Cortex of kidney (tissue), 1 donor: Measurements from ENCODE around the gene BRSK1.

Experiments used
- DNase-seq: peaks from one replicate; lab custom pipeline; 2025; lab: John Stamatoyannopoulos, UW

BRSK1 gene

GRCh38 chr19:55283548-55284377 is at the start of gene BRSK1:
Gene BRSK1, plus strand, starts transcription at chr19:55283997. Its CDS starts 446 bp downstream, at chr19:55284443.
- no peak for DNase-seq

GRCh38 chr19:55238030-55238429 is 45.8 kb upstream of the BRSK1 start:
- DNase-seq = no peak

- no peak for DNase-seq
Measured at GRCh38 chr19:55239004-55239403, 44.8 kb upstream of the BRSK1 start.

DNA sequence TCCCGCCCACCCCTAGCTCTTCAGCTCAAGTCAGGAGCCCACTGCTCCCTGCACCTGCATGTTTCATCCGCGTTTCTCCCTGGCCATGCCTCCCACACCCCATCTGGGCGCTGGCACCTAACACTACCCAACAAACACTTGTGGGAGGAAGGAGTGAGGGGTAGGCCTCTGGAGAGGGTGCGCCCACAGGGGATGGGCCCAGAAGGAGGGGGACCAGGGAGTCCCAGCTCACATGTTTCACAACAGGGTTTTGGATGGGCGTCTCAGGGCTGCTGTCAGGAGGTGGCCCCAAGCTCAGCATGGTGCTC is 43.1 kb upstream of the BRSK1 start:
- no peak for DNase-seq

DNA sequence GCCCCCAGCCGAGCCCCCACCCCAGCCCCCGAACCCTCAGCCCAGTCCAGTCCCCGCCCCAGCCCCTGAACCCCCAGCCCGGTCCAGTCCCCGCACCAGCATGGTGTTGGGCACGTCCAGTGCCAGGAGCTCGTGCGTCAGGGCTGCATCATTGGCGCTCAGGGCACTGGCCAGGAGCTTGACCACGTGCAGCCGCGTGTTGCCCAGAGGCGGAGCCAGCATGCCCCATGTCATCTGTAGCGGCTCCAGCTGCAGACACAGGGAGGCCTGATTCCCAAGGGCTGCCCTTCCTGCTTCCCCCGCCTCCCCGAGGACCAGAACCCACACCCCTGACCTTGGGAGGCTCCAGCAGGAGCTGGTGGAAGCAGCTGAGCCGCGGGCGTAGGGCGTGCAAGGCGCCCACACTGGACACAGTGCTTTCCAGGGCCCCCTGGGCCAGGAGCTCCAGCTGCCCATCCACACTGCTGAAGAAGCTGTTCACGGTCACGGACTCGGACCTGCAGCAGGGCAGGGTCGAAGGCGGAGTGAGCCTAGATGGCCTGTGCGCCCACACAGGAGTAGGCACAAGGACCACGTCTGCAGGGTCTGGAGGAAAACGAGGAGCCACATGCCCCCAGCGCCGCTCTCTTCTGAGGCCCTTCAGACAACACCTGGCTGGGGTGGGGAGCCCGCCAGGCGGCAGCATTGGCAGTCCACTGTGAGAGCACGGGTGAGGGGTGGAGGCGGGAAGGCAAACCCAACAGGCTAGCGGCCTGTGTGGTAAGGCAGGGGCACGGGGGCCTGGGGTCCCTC is 42.5 kb upstream of the BRSK1 start:
- DNase-seq = no peak

- no peak for DNase-seq
Measured at GRCh38 chr19:55241935-55242464, 41.8 kb upstream of the BRSK1 start.

GRCh38 chr19:55242517-55242916 is 41.3 kb upstream of the BRSK1 start:
- DNase-seq = no peak

DNA sequence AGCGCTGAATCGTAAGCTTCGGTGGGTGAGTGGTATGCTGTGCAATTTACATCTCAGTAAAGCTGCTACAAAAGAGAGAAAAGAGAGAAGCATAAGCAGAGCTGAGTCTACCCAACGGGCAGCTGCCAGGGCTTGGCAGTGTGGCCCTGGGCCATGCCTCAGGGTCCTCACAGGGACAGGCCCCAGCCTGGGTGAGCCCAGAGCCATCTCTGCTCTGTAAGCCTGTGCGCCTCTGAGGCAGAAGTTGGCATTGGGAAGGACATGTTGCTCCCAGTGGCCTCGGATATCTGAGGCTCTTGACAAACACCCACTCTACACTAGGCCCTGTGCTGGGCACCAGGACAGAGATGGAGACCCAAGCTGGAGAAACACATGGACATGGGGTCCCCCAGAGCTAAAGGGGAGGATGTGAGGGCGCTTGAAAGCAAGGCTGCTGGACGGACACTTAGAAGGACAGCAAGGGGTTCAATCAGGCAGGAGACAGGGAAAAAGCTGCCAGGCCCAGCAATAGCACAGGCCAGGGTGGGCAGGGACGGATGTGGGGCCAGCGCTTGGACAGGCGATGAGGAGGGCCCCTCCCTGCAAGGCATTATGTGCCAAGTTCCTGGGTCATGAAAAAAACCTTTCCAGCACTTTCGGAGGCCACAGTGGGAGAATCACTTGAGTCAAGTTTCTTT is 39.7 kb upstream of the BRSK1 start:
- no peak for DNase-seq

- DNase-seq = no peak
Measured at GRCh38 chr19:55245236-55245904, 38.4 kb upstream of the BRSK1 start.

- no peak for DNase-seq
Measured at GRCh38 chr19:55246462-55247451, 37.0 kb upstream of the BRSK1 start.

DNA sequence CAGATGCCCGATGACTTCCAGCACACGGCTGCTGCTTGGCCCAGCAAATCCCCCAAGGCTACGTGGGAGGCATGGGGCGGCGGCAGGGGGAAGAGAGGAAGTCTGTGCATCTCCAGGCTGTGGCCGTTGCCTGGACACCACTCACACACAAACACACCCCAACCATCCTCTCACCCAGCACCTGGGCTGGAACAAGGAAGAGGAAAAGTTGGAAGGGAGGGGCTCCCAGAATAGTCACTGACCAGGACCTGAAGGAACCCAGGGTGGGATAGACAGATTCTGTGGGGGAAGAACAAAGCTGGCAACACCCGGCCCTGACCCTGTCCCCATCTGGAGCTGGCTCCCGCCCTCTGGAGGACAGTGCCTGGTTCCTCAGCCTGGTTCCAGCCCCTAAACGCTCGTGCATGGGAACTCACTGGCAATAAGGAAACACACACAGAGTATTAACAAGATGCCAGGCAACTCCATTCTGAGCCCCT is 36.1 kb upstream of the BRSK1 start:
- DNase-seq = no peak

GRCh38 chr19:55248166-55248675 is 35.6 kb upstream of the BRSK1 start:
- DNase-seq = no peak

GRCh38 chr19:55248704-55249103 is 35.1 kb upstream of the BRSK1 start:
- no peak for DNase-seq

- no peak for DNase-seq
Measured at GRCh38 chr19:55249841-55250240, 34.0 kb upstream of the BRSK1 start.

DNA sequence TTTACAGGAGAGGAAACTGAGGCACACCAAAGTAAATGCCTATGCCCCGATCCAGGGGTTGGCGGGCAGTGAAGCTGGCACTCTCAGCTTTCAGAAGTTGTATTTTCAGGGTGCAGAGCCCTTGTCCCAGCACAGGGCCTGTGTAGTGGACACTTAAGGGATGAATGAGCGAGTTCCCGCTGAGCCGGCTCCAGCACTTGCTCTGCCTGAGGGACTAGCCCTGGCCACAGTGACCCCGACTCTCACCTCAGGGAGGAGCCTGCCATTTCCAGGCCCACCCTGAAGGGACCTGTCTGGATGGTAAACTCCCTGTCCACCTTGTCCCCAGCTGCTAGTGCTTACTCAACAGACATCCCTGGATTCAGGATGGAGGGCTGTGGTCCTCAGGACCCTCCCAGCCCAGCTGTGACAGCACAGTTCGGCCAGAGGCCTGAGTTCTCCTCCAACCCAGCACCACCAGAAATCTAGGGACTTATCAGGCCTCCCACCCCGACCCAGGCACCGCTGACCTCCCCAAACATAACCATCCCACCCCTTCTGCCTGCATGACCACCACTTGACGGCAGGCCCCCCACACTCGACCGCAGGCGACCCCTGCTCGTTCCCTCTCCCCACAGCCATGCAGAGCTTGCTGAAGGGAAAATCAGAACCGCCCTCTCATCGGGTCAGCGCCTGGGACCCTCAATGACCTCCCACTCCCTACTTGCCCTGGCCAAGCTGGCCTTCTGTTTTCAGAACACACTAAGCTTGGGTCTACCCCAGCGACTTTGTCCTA is 33.3 kb upstream of the BRSK1 start:
- no peak for DNase-seq

- DNase-seq = no peak
Measured at GRCh38 chr19:55251341-55252081, 32.3 kb upstream of the BRSK1 start.

- no peak for DNase-seq
Measured at GRCh38 chr19:55252760-55253663, 30.8 kb upstream of the BRSK1 start.
